Amniotic epithelial cell (primary cell): ENCODE measurements around the gene TMEM143.
"Not testable (repeated sequence)": the region's sequence is repeated elsewhere in the genome, so short reads cannot be mapped to it uniquely, and the experiment has no call there.

ENCODE experiments used
- DNase-seq: peaks from one replicate; pipeline ENCODE4 v3.0.0-alpha.2; 2010; ENCODE audit warnings: low read depth

TMEM143 gene

DNA sequence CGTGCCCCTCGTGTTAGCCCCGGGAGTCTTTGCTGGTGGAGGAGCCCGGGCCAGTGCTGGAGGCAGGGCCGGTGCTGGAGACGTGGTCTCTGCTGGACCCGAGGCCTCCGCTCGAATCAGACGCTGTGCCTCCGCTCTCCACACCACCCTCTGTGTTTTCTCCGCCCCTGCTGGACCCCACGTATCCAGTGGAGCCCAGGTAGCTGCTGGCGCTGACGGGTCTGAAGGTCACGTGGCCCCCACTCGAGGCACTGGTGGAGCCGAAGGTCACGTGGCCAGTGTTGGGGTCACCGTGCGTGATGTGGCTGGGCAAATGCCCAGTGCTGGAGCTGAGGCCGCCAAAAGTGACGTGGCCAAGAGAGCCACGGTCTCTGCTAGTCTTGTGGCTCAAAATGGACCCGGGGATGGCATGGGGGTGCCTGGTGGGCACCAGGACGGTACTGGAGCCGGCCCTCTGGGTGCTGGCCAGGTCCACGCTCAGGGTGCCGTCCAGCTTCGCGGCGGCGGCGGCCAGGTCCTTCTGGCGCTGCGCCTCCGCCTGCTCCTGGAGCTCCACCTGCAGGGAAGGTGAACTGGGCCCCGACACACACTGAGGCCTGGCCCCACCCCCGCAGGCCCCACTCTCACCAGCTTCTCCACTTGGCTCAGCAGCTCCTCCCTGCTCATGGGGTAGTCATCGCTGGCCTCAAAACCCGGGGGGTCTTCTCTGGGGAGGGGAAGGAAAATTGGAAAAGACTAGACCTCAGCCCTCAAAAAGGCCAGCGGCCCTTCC, 66.6 kb downstream of the TMEM143 start:
- no peak for DNase-seq

DNA sequence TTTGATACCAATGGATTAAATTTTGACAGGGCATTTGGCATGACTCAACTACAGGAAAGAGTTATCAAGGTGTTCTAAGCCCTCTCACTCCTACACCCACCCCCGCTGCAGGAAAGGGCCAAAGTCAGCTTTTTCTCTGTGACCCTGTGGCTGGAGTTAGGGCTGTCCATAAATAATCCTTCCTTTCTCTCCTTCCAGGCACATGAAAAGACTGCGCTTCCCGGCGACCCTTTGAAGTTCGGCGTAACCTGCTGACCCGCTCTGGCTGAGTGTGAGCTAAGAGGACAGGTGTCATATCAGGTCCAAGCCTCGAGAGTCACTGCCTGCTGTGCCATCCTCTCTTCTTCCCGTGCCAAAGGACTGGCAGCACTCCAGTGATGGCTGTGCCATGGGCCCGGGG, 68.3 kb downstream of the TMEM143 start:
- DNase-seq = no peak

DNA sequence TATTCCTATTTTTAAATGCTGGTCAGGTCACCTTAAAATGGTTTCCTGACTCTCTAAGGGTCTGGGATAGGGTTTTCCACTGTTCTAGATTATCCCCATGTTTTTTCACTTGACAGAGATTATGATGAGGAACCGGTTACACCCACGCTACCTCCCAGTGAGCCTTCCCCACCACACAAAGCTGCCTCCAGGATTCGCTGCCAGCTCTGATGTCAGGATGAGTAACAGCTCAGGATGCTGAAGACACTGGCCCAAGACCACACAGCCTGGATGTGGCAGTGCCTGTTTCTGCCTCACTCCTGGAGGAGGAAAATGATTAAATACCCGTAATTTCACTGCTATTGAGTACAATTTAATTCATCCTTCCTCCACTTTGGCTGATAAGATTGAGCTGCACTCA, 70.9 kb downstream of the TMEM143 start:
- peak; percentile 92 for DNase-seq

DNA sequence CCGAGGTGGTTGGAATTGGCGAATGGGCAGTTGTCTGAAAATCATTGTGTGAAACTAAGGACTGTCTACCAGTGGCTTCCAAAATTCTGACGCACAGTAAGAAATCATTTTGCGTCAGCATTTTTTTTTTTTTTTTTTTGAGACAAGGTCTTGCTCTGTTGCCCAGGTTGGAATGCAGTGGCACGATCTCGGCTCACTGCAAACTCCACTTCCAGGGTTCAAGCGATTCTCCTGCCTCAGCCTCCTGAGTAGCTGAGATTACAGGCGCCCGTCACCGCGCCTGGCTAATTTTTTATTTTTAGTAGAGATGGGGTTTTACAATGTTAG, 72.3 kb downstream of the TMEM143 start:
- not testable (repeated sequence) for DNase-seq

DNA sequence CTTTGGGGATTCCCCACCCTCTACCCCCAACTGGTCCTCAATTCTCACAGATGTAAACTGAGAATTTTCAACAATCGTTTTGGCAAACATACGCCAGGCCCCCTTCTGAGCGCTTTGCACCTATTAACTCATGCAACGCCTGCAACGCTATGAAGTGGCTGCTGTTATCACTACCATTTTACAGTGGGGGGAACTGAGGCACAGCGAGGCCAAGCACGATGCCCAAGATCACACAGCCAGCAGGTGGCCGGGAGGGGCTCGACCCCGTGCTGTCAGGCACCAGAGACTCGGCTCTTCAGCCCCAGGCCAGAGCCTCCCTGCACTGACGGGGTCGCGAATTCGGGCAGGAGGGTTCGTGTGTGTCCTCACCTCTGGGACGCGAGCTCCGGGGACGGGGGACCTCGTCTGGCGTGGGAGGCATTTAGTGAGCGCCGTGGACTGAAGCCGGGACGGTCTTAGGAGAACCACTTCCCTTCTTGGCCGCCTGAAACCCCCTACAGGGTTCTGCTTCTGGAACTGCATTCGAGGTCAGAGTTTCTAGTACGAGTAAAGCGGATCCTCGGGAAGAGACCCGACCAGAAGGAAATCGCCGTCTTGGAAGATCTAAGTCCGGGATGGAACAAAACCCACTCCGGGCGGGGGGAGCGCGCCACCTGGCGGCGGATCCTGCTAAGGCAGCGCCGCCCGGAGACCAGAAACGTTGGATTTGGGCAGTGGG, 72.8 kb downstream of the TMEM143 start:
- peak; percentile 78 for DNase-seq

DNA sequence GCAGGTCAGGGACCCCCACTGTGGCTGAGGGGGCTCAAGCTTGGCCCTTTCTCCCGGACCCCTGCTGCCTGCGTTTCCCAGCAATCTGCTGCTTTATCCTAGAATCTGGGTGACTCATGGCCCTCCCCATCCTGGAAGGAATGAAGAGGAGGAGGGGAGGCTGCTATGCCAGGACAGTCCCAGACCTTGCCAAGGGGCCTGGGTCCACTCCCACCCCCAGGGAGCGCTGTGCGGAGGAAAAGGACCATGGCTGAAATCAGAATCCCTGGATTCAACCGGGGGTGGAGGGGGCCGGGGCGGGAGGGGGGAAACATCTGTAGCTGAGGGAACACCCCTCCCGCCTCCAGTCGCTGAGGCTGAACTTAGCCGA, 73.4 kb downstream of the TMEM143 start:
- DNase-seq = peak; percentile 60

DNA sequence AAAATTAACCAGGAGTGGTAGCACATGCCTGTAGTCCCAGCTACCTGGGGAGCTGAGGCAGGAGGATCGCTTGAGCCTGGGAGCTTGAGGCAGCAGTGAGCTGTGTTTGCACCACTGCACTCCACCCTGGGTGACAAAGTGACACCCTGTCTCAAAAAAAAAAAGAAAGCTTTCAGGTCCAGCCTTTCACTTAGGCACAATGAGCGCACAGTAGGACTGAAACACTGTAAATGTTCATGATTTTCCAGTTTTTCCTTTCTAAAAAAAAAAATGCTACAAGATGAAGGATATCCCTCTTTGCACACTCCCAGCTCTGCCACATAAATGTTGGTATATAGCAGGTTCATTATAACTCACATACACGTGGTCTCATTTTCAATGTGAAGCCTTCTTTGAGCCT, 76.0 kb downstream of the TMEM143 start:
- DNase-seq = no peak

DNA sequence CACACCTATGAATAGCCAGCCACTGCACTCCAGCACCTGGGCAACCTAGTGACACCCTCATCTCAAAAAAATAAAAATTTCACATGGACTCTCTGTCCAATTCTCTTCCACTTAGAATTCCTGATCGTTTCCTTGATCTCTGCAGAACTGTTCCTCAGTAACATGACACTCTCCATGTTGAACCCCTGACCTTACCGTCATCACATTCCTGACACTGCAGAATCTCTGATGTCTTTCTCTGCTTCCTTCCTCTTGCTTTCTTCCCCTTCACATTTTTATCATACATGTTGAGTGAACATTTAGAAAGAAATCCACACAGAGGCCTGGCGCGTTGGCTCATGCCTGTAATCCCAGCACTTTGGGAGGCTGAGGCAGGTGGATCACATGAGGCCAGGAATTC, 78.8 kb downstream of the TMEM143 start:
- DNase-seq = peak; percentile 64

DNA sequence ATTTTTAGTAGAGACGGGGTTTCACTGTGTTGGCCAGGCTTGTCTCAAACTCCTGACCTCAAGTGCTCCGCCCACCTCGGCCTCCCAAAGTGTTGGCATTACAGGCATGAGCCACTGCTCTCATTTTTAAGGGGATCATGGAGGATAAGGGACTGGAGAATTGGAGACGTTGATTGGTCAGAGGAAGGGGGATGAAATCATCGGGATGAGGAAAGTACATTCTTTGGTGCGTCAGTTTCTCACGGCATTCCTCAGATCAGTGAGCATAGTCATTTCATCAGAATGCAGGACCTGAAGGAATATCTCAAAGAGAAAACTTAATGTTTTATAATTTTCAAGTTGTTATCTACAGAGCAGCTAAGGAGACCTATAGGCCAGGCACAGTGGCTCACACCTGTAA, 79.8 kb downstream of the TMEM143 start:
- peak; percentile 99 for DNase-seq
